ENCODE data around the gene ST7.

The ST7 gene, protein sequence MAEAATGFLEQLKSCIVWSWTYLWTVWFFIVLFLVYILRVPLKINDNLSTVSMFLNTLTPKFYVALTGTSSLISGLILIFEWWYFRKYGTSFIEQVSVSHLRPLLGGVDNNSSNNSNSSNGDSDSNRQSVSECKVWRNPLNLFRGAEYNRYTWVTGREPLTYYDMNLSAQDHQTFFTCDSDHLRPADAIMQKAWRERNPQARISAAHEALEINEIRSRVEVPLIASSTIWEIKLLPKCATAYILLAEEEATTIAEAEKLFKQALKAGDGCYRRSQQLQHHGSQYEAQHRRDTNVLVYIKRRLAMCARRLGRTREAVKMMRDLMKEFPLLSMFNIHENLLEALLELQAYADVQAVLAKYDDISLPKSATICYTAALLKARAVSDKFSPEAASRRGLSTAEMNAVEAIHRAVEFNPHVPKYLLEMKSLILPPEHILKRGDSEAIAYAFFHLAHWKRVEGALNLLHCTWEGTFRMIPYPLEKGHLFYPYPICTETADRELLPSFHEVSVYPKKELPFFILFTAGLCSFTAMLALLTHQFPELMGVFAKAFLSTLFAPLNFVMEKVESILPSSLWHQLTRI

GRCh38 chr7:116953372-116953905 is at the start of gene ST7:
ST7 (plus strand) TSS chr7:116953501; CDS start chr7:116953541, 40 bp downstream.
- TF ChIP-seq ZFX (IDR thresholded peaks at IDR 0.05; ENCODE audit: borderline replicate concordance) (no peak), CTCF (IDR thresholded peaks at IDR 0.05) (no peak; the same call in 1 of the 2 replicates)
- H3K27ac ChIP-seq: peak within 1 kb of the TSS; percentile 90

- no peak for TF ChIP-seq ZFX (IDR thresholded peaks at IDR 0.05; ENCODE audit: borderline replicate concordance)
- no peak for TF ChIP-seq CTCF (IDR thresholded peaks at IDR 0.05)
- no peak overlapping the region for H3K27ac ChIP-seq
Measured at GRCh38 chr7:116906391-116906790, 46.9 kb upstream of the ST7 start.

GRCh38 chr7:116910383-116910782 is 42.9 kb upstream of the ST7 start:
- H3K27ac ChIP-seq: no peak overlapping the region
- no peak for TF ChIP-seq CTCF (IDR thresholded peaks at IDR 0.05)
- no peak for TF ChIP-seq ZFX (IDR thresholded peaks at IDR 0.05; ENCODE audit: borderline replicate concordance)

- TF ChIP-seq CTCF (IDR thresholded peaks at IDR 0.05) (no peak), ZFX (IDR thresholded peaks at IDR 0.05; ENCODE audit: borderline replicate concordance) (no peak)
- no peak overlapping the region for H3K27ac ChIP-seq
Measured at GRCh38 chr7:116911801-116912200, 41.5 kb upstream of the ST7 start.

GRCh38 chr7:116912269-116912909 is 40.9 kb upstream of the ST7 start:
- TF ChIP-seq ZFX (IDR thresholded peaks at IDR 0.05; ENCODE audit: borderline replicate concordance) (no peak), CTCF (IDR thresholded peaks at IDR 0.05) (no peak)
- no peak overlapping the region for H3K27ac ChIP-seq

GRCh38 chr7:116918704-116919103 is 34.6 kb upstream of the ST7 start:
- no peak for TF ChIP-seq CTCF (IDR thresholded peaks at IDR 0.05)
- H3K27ac ChIP-seq: no peak overlapping the region

Data from 22Rv1 (cell line).